Adrenal gland (tissue), 5 donors: Measurements from ENCODE around the gene KCNK7.

ENCODE experiments used
- POLR2A ChIP-seq, 2 donors: fragments of 450-650 bp; IDR thresholded peaks; one replicate each; pipeline ENCODE4 v1.6.1; 2017; ENCODE audit warnings: antibody characterized with exemption in 2 of 2, mild to moderate bottlenecking in 2 of 2, moderate library complexity in 1 of 2
- TF ChIP-seq, protein P1 (sequence below), 6 experiments: fragments of 450-650 bp in 4 of 6; fragments of 200-600 bp in 2 of 6; sonication (generic) in 1 of 6; IDR thresholded peaks; 1 replicate in 5 of 6; 2 replicates in 1 of 6; pipeline versions ENCODE4 v1.5.1 to v1.8.0; 2016 to 2021; ENCODE audit warnings: antibody characterized with exemption in 6 of 6, mild to moderate bottlenecking in 2 of 6, moderate library complexity in 1 of 6
- donor health status: DM: no; HTN: no; CAD: no.

DNA sequence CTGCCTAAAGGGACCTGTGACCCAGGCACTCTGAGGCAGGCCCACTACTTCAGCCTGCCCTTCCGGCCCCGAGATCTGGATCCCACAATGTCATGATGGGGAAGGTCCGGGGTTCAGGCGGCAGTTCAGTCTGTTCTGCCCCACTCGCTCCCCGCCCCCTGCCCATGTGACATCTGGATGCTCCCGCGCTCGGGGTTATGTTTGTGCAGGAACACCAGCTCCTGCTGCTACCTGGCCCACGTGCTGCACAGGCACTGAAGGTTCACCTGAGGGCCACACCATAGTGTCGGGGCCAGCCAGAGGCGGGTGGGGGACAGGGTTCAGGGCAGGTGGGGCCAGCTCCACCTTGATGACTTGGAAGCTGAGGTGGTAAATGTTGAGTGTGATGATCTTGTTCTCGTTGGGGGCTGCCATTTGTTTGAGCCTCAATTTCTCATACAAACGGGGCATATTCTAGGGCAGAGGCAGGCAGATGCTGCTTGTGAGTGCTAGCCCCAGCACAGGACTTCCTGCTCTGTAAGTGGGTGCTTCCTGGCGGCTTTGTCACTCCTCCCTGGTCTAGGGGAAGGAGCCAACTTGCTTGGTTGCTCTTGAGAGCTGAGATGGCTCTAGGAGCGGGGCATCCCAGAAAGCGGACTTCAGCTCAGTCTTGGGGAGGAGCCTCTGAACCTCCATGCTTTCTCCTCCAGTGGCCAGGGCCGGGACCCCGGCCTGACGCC, 37.9 kb upstream of the KCNK7 start:
- TF ChIP-seq, protein P1, sequence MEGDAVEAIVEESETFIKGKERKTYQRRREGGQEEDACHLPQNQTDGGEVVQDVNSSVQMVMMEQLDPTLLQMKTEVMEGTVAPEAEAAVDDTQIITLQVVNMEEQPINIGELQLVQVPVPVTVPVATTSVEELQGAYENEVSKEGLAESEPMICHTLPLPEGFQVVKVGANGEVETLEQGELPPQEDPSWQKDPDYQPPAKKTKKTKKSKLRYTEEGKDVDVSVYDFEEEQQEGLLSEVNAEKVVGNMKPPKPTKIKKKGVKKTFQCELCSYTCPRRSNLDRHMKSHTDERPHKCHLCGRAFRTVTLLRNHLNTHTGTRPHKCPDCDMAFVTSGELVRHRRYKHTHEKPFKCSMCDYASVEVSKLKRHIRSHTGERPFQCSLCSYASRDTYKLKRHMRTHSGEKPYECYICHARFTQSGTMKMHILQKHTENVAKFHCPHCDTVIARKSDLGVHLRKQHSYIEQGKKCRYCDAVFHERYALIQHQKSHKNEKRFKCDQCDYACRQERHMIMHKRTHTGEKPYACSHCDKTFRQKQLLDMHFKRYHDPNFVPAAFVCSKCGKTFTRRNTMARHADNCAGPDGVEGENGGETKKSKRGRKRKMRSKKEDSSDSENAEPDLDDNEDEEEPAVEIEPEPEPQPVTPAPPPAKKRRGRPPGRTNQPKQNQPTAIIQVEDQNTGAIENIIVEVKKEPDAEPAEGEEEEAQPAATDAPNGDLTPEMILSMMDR (IDR thresholded peaks at IDR 0.05): no peak
- TF ChIP-seq POLR2A (IDR thresholded peaks at IDR 0.05): no peak
